OCI-LY3 (cell line): ENCODE data around the gene AGAP1.

Experiments
- EZH2phosphoT487 ChIP-seq: fragments of 200-600 bp; shearing (Covaris generic); IDR thresholded peaks from 2 replicates; pipeline ENCODE4 v1.6.1; 2018; ENCODE audit warnings: antibody characterized with exemption, mixed run types, low read depth
- TF ChIP-seq, protein P1 (sequence below): fragments of 200-600, 300-600 bp; sonication (generic); IDR thresholded peaks from 2 replicates; pipeline ENCODE4 v1.5.1; 2014; ENCODE audit warnings: antibody characterized with exemption, low read length, low read depth

DNA sequence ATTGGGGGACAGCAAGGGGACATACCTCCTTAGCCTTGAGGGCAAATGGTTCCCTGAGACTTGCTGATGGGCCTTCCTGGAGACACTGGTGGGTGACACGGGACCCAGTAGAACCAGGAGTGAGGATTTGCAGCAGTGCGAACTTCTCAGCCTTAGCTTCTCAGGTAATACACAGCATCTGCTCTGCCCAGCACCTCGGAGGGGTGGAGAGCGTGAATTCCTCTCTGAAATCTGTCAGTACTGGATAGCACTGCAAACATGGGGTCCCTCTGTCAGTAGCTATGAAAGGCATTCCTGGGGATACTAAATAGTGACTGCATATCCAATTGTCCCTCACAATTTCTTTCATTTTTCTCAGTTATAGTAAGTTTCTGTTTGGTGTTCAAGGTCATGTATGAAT, 522.7 kb downstream of the AGAP1 start:
- TF ChIP-seq, protein P1, sequence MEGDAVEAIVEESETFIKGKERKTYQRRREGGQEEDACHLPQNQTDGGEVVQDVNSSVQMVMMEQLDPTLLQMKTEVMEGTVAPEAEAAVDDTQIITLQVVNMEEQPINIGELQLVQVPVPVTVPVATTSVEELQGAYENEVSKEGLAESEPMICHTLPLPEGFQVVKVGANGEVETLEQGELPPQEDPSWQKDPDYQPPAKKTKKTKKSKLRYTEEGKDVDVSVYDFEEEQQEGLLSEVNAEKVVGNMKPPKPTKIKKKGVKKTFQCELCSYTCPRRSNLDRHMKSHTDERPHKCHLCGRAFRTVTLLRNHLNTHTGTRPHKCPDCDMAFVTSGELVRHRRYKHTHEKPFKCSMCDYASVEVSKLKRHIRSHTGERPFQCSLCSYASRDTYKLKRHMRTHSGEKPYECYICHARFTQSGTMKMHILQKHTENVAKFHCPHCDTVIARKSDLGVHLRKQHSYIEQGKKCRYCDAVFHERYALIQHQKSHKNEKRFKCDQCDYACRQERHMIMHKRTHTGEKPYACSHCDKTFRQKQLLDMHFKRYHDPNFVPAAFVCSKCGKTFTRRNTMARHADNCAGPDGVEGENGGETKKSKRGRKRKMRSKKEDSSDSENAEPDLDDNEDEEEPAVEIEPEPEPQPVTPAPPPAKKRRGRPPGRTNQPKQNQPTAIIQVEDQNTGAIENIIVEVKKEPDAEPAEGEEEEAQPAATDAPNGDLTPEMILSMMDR, result no peak
- TF ChIP-seq EZH2phosphoT487, result no peak
